ENCODE measurements around the gene FOXO3B.
"Not testable (repeated sequence)": the region's sequence is repeated elsewhere in the genome, so short reads cannot be mapped to it uniquely, and the experiment has no call there.

FOXO3B gene

GRCh38 chr17:18644291-18644690, 37.8 kb downstream of the FOXO3B start, which contains the start of gene TBC1D28:
TSS of gene TBC1D28 (minus strand) at chr17:18644391. CDS start at chr17:18641352, 3,039 bp downstream.
- not testable (repeated sequence) for DNase-seq

GRCh38 chr17:18643124-18643523, 39.0 kb downstream of the FOXO3B start:
- not testable (repeated sequence) for DNase-seq

GRCh38 chr17:18638357-18638756, 43.8 kb downstream of the FOXO3B start:
- DNase-seq = not testable (repeated sequence)

GRCh38 chr17:18636237-18636636, 45.9 kb downstream of the FOXO3B start:
- DNase-seq = not testable (repeated sequence)

GRCh38 chr17:18635773-18636172, 46.3 kb downstream of the FOXO3B start:
- not testable (repeated sequence) for DNase-seq

- not testable (repeated sequence) for DNase-seq
These were observed 47.4 kb downstream of the FOXO3B start for GRCh38 chr17:18634550-18635263.

Measured in activated T-cell treated with anti-CD3 and anti-CD28 coated beads for 4 hours (primary cell).